HepG2 (cell line): ENCODE measurements around the gene CPOX. TPM values are rescaled to one million over a fixed set of nuclear protein-coding genes. Genes with fewer than 3 reads are reported as not detected.

Experiments used
- ATAC-seq: fragments of 200-7000 bp; cut with Tn5 transposase; 3 replicates; pipeline ENCODE4 v1.9.1; 2020; ENCODE audit warnings: mild to moderate bottlenecking, moderate library complexity
- BruUV-seq: library from RNA; stranded (reverse); fragments of 400-500 nt; replicated peaks from 2 replicates; lab custom pipeline; 2021; lab: Mats Ljungman, UMichigan
- CTCF ChIA-PET: fragments of 300-600 bp; formaldehyde crosslinking; extraction: SDS; loops from one replicate; lab custom pipeline; 2021; ENCODE audit warnings: low total read pairs, inconsistent platforms, low intra/inter-chr PET ratio; lab: Yijun Ruan, JAX
- POLR2A ChIA-PET: fragments of 350-600 bp; sonication (Branson Sonifier 250); formaldehyde crosslinking; loops from one replicate; lab custom pipeline; 2020; ENCODE audit warnings: antibody characterized with exemption, inconsistent platforms; lab: Yijun Ruan, JAX
- DNase-seq: peaks from one replicate; pipeline ENCODE4 v3.0.0-alpha.2; 2015; ENCODE audit warnings: low spot score
- FAIRE-seq: peaks from 3 replicates; lab custom pipeline; 2011; peaks lifted over from hg19 to GRCh38; lab: Jason Lieb, UNC
- H2AFZ ChIP-seq: one replicate; pipeline ENCODE4 v1.6.1; 2011; ENCODE audit warnings: low read length, inconsistent platforms
- H3K27ac ChIP-seq: fragments of 300-600 bp; 3 replicates; pipeline ENCODE4 v1.8.0; 2011; ENCODE audit warnings: mixed run types, mild to moderate bottlenecking, mixed read lengths, low read length, inconsistent platforms; ENCODE audit not compliant: insufficient read depth; ENCODE audit errors: extremely low read length
- H3K27me3 ChIP-seq, 2 experiments: fragments of 200-600 bp in 1 of 2; 2 replicates in 1 of 2; 3 replicates in 1 of 2; pipeline versions ENCODE4 v1.6.0 to v1.8.0; 2011; ENCODE audit warnings: low read length in 2 of 2, mild to moderate bottlenecking in 2 of 2, moderate library complexity in 2 of 2, inconsistent platforms in 1 of 2; ENCODE audit not compliant: insufficient read depth in 2 of 2, control insufficient read depth in 1 of 2
- H3K36me3 ChIP-seq, 2 experiments: fragments of 200-600 bp in 1 of 2; replicated peaks in 1 of 2; 2 replicates in 1 of 2; 3 replicates in 1 of 2; pipeline versions ENCODE4 v1.5.1 to v1.8.0; 2011; ENCODE audit warnings: low read length in 2 of 2, inconsistent platforms in 1 of 2; ENCODE audit not compliant: insufficient read depth in 2 of 2, control insufficient read depth in 1 of 2
- H3K4me1 ChIP-seq: 2 replicates; pipeline ENCODE4 v1.5.1; 2012; ENCODE audit warnings: low read length, inconsistent platforms; ENCODE audit not compliant: insufficient read depth
- H3K4me2 ChIP-seq: 2 replicates; pipeline ENCODE4 v1.6.0; 2011; ENCODE audit warnings: low read depth, low read length, inconsistent platforms
- H3K4me3 ChIP-seq, 3 experiments: fragments of 200-600 bp in 1 of 3; sonication (generic), shearing (Covaris generic) in 1 of 3; replicated peaks in 1 of 3; 2 replicates each; pipeline ENCODE4 v1.5.1; 2011 to 2016; ENCODE audit warnings: low read length in 3 of 3, inconsistent platforms in 2 of 3, low read depth in 2 of 3, mild to moderate bottlenecking in 2 of 3, control low read depth in 1 of 3, mixed read lengths in 1 of 3; ENCODE audit not compliant: insufficient read depth in 1 of 3
- H3K79me2 ChIP-seq: one replicate; pipeline ENCODE4 v1.6.1; 2011; ENCODE audit warnings: low read length, inconsistent platforms; ENCODE audit not compliant: insufficient read depth
- H3K9ac ChIP-seq: 2 replicates; pipeline ENCODE4 v1.6.0; 2011; ENCODE audit warnings: mild to moderate bottlenecking, low read depth, low read length, inconsistent platforms; ENCODE audit not compliant: insufficient read depth
- H3K9me3 ChIP-seq: 2 replicates; pipeline ENCODE4 v1.5.1; 2012; ENCODE audit warnings: mild to moderate bottlenecking, low read length
- H4K20me1 ChIP-seq: 2 replicates; pipeline ENCODE4 v1.6.0; 2011; ENCODE audit warnings: inconsistent platforms, mild to moderate bottlenecking, low read length, moderate library complexity; ENCODE audit not compliant: insufficient read depth
- DDIT3 ChIP-seq: sonication (generic); formaldehyde crosslinking; IDR thresholded peaks from 2 replicates; pipeline ENCODE4 v1.4.0; 2020; ENCODE audit warnings: mild to moderate bottlenecking, missing genetic modification reagents
- GATA4 ChIP-seq: sonication (generic); IDR thresholded peaks from 2 replicates; pipeline ENCODE4 v1.6.1; 2016; ENCODE audit warnings: antibody characterized with exemption, low read depth, borderline replicate concordance
- HOXA7 ChIP-seq: sonication (generic); formaldehyde crosslinking; IDR thresholded peaks from 2 replicates; pipeline ENCODE4 v1.8.1; 2022; ENCODE audit warnings: mild to moderate bottlenecking, missing genetic modification reagents, moderate library complexity
- IRF9 ChIP-seq: sonication (generic); formaldehyde crosslinking; IDR thresholded peaks from 2 replicates; pipeline ENCODE4 v1.8.0; 2022; ENCODE audit warnings: missing genetic modification reagents, mild to moderate bottlenecking, borderline replicate concordance
- MXD4 ChIP-seq: IDR thresholded peaks from 2 replicates; pipeline ENCODE4 v1.6.1; 2016; ENCODE audit warnings: mild to moderate bottlenecking, missing biosample characterization, missing genetic modification reagents
- NFYB ChIP-seq: sonication (generic); formaldehyde crosslinking; IDR thresholded peaks from 2 replicates; pipeline ENCODE4 v1.4.0; 2020; ENCODE audit warnings: missing genetic modification reagents
- PHF21A ChIP-seq: sonication (generic); formaldehyde crosslinking; IDR thresholded peaks from 2 replicates; pipeline ENCODE4 v1.5.0; 2020; ENCODE audit warnings: mild to moderate bottlenecking, missing genetic modification reagents
- PLSCR1 ChIP-seq: sonication (generic); formaldehyde crosslinking; IDR thresholded peaks from 2 replicates; pipeline ENCODE4 v1.5.0; 2020; ENCODE audit warnings: missing genetic modification reagents, mild to moderate bottlenecking, borderline replicate concordance
- RCOR2 ChIP-seq: IDR thresholded peaks from 2 replicates; pipeline ENCODE4 v1.6.1; 2016; ENCODE audit warnings: missing biosample characterization, missing genetic modification reagents
- REST ChIP-seq, 2 experiments: IDR thresholded peaks; 2 replicates each; pipeline ENCODE4 v1.6.1; 2011 to 2012; ENCODE audit warnings: low read length in 2 of 2, borderline replicate concordance in 1 of 2, low read depth in 1 of 2, mild to moderate bottlenecking in 1 of 2, moderate library complexity in 1 of 2
- ZNF333 ChIP-seq: sonication (generic); formaldehyde crosslinking; IDR thresholded peaks from 2 replicates; pipeline ENCODE4 v1.4.0; 2020; ENCODE audit warnings: mild to moderate bottlenecking, missing genetic modification reagents, borderline replicate concordance
- ZNF570 ChIP-seq: sonication (generic); formaldehyde crosslinking; IDR thresholded peaks from 2 replicates; pipeline ENCODE4 v1.4.0; 2020; ENCODE audit warnings: mild to moderate bottlenecking, missing genetic modification reagents, borderline replicate concordance
- ZNF614 ChIP-seq: IDR thresholded peaks from 2 replicates; pipeline ENCODE4 v1.6.1; 2018; ENCODE audit warnings: missing biosample characterization, missing genetic modification reagents, inconsistent platforms, borderline replicate concordance
- ZNF749 ChIP-seq: sonication (generic); formaldehyde crosslinking; IDR thresholded peaks from 2 replicates; pipeline ENCODE4 v1.8.0; 2022; ENCODE audit warnings: mild to moderate bottlenecking, missing genetic modification reagents, moderate library complexity, borderline replicate concordance
- WGBS: methylation state at CpG from one replicate; pipeline ENCODE4 v1.1.6; 2017; ENCODE audit warnings: low lambda C conversion rate; 5-methylcytosine and 5-hydroxymethylcytosine counted together
- in situ Hi-C: cut with HindIII; loops from 2 replicates; pipeline ENCODE4 v1.10.0; 2017; ENCODE audit warnings: low pct_unique_long_range_greater_than_20kb; ENCODE audit not compliant: extremely low pct_ligation_motif_present
- intact Hi-C: fragments of 100-400 bp; cut with micrococcal nuclease; formaldehyde crosslinking; loops from one replicate; pipeline ENCODE4 v1.10.0; 2022; ENCODE audit not compliant: unreplicated experiment
- polyA plus RNA-seq, 8 experiments: library from polyadenylated mRNA; depleted of rRNA in 3 of 8; stranded (reverse) in 7 of 8; unstranded in 1 of 8; fragments of >200 nt; fragmentation: Illumina TruSeq in 4 of 8; extraction: Trizol in 4 of 8; gene quantifications; 2 replicates each; pipeline versions ENCODE4 v1.2.1 to v1.2.3, GENCODE V29; 2011 to 2016; ENCODE audit warnings: low read depth in 4 of 8, missing spikeins in 1 of 8, mixed read lengths in 1 of 8; ENCODE audit not compliant: insufficient read depth in 1 of 8
- total RNA-seq, 5 experiments: library from RNA; depleted of rRNA; stranded (reverse); fragments of >200 nt; fragmentation: Illumina TruSeq; extraction: Trizol; gene quantifications; 2 replicates each; pipeline ENCODE4 v1.2.3, GENCODE V29; 2016; ENCODE audit warnings: low read depth in 1 of 5

Gene CPOX
- total and polyA plus RNA-seq, 2 of the 13 experiments (the other 11 are each of a cell fraction or from before 2014, with no cell fraction given): 34.2 to 37.2 TPM

GRCh38 chr3:98550833-98551232 is 42.6 kb downstream of the CPOX start:
- no peak overlapping the region for H3K9ac ChIP-seq
- in situ Hi-C loops: loop anchor here (25.0 kb wide), 1 partner anchor 514 kb away; the partner anchor contains the start of gene GABRR3
- DNase-seq (no peak), ATAC-seq (no peak)
- ChIA-PET CTCF (no interaction called here), POLR2A (no interaction called here)
- H3K4me3 ChIP-seq: no peak overlapping the region
- no TSS peak for BruUV-seq
- no peaks in the 10 kb centered on the region for H3K79me2 ChIP-seq
- intact Hi-C loops: no loop called here
- H4K20me1 ChIP-seq: no peaks in the 10 kb centered on the region
- H3K4me2 ChIP-seq: no peak overlapping the region
- H3K4me1 ChIP-seq: no peaks in the 10 kb centered on the region
- 33% methylated on average over 3 of the region's 3 CpGs for WGBS
- no peak overlapping the region for H3K27ac ChIP-seq
- no peaks in the 10 kb centered on the region for H3K9me3 ChIP-seq
- H3K27me3 ChIP-seq: no peaks in the 10 kb centered on the region
- no peak overlapping the region for H2AFZ ChIP-seq
- TF ChIP-seq NFYB (CRISPR knock-in tag) (no peak), IRF9 (CRISPR knock-in tag) (no peak), MXD4 (CRISPR knock-in tag) (no peak), RCOR2 (no peak), DDIT3 (no peak), ZNF570 (CRISPR knock-in tag) (no peak), HOXA7 (no peak), ZNF333 (CRISPR knock-in tag) (no peak), PLSCR1 (CRISPR knock-in tag) (no peak), GATA4 (no peak), PHF21A (CRISPR knock-in tag) (no peak), ZNF749 (CRISPR knock-in tag) (no peak), ZNF614 (CRISPR knock-in tag) (no peak), REST (IDR thresholded peaks at IDR 0.05; ENCODE audit: borderline replicate concordance in 1 of 2, low read depth in 1 of 2, low read length in 2 of 2) (no peak)
- TF ChIP-seq, all 625 proteins: peak for 0
- no peaks in the 10 kb centered on the region for H3K36me3 ChIP-seq
- FAIRE-seq: no peak
